HCT116 (cell line): ENCODE measurements around the gene MADCAM1.

Source experiments
- CTCF ChIP-seq, 3 experiments: fragments of 200-600 bp in 1 of 3; sonication (generic) in 1 of 3; IDR thresholded peaks in 2 of 3; conservative IDR thresholded peaks in 1 of 3; 2 replicates each; pipeline ENCODE4 v1.5.1; 2012 to 2017; ENCODE audit warnings: low read depth in 2 of 3, low read length in 2 of 3, antibody characterized with exemption in 1 of 3, borderline replicate concordance in 1 of 3, control low read depth in 1 of 3, mild to moderate bottlenecking in 1 of 3, mixed read lengths in 1 of 3, mixed run types in 1 of 3, moderate library complexity in 1 of 3; ENCODE audit not compliant: insufficient read depth in 1 of 3
- POLR2A ChIP-seq: IDR thresholded peaks from 2 replicates; pipeline ENCODE4 v1.7.0; 2011; ENCODE audit warnings: borderline replicate concordance; ENCODE audit not compliant: insufficient read depth, insufficient read length; ENCODE audit errors: extremely low read depth
- RAD21 ChIP-seq: IDR thresholded peaks from 2 replicates; pipeline ENCODE4 v1.6.1; 2012; ENCODE audit warnings: low read depth, mild to moderate bottlenecking
- SIN3A ChIP-seq: IDR thresholded peaks from 2 replicates; pipeline ENCODE4 v1.6.1; 2012; ENCODE audit warnings: low read depth

DNA sequence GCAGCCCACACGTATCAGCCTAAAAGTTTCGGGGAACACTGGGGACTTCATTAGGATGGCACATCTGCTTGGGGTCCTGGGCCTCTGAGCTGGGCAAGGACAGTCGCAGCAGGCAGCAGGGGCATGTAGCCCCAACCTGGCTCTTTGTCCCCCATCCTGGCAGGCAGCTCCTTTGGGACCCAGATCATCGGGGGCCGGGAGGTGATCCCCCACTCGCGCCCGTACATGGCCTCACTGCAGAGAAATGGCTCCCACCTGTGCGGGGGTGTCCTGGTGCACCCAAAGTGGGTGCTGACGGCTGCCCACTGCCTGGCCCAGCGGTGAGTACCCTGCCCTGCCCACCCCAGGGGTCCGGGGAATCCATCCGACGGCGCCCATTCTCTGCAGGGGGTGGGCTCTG is 50.8 kb downstream of the MADCAM1 start:
- no peak for TF ChIP-seq POLR2A
- TF ChIP-seq RAD21 = no peak
- no peak for TF ChIP-seq CTCF (IDR thresholded peaks at IDR 0.05 in 2 of 3, conservative IDR thresholded peaks at IDR 0.05 in 1 of 3; ENCODE audit: borderline replicate concordance in 1 of 3, insufficient read depth in 1 of 3, low read depth in 2 of 3, low read length in 2 of 3)
- TF ChIP-seq SIN3A = no peak
